Measurements from ENCODE around the gene SGIP1. TPM values are rescaled to one million over a fixed set of nuclear protein-coding genes. Genes with fewer than 3 reads are reported as not detected.
A peak's percentile ranks its signal among the peaks of the same experiment; 100 is the strongest.

The SGIP1 gene, protein sequence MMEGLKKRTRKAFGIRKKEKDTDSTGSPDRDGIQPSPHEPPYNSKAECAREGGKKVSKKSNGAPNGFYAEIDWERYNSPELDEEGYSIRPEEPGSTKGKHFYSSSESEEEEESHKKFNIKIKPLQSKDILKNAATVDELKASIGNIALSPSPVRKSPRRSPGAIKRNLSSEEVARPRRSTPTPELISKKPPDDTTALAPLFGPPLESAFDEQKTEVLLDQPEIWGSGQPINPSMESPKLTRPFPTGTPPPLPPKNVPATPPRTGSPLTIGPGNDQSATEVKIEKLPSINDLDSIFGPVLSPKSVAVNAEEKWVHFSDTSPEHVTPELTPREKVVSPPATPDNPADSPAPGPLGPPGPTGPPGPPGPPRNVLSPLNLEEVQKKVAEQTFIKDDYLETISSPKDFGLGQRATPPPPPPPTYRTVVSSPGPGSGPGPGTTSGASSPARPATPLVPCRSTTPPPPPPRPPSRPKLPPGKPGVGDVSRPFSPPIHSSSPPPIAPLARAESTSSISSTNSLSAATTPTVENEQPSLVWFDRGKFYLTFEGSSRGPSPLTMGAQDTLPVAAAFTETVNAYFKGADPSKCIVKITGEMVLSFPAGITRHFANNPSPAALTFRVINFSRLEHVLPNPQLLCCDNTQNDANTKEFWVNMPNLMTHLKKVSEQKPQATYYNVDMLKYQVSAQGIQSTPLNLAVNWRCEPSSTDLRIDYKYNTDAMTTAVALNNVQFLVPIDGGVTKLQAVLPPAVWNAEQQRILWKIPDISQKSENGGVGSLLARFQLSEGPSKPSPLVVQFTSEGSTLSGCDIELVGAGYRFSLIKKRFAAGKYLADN
- not detected in 2 replicates for total RNA-seq (2014; rRNA removed; shearing (Covaris generic); ENCODE audit: low replicate concordance)

DNA sequence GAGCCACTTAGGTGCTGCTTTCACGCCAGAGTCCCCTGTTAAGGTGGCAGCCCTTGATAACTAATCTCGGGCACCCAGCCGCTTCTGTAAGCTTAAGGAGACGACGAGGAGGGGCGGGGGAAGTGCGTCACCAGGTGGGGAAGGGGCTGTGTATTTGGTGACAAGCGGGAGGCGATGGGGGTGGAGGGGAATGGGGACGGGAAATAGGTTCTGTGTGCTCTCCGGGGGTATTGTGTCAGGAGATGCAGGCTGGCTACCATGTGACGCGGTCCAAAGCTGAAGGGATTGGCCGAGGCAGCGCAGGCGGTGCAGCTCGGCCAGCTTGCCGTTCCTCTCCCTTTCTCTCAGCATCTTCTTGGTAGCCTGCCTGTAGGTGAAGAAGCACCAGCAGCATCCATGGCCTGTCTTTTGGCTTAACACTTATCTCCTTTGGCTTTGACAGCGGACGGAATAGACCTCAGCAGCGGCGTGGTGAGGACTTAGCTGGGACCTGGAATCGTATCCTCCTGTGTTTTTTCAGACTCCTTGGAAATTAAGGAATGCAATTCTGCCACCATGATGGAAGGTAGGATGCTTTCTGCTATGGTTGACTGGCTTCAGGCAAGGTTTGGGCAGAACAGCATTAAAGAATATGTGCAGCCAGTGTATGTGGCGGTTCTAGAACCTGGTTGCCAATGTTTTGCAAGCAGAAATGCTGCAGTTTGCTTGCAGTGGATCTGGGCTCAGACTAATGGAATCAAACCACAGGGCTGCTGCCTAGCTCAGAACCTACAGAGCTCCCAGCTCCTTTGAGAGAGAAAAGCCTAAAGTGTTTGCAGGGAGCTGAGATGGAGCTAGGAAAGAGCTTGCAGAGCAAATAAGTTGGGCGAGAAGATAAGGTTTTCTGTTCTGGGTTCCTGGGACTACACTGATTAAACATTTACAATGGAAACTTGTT is at the start of gene SGIP1:
SGIP1 (plus strand) TSS at position 350 of the 937 bp plus-strand sequence; CDS start at position 556, 206 bp downstream.
- no peak for DNase-seq
- H3K27me3 ChIP-seq, result no peaks in the 10 kb centered on the region

DNA sequence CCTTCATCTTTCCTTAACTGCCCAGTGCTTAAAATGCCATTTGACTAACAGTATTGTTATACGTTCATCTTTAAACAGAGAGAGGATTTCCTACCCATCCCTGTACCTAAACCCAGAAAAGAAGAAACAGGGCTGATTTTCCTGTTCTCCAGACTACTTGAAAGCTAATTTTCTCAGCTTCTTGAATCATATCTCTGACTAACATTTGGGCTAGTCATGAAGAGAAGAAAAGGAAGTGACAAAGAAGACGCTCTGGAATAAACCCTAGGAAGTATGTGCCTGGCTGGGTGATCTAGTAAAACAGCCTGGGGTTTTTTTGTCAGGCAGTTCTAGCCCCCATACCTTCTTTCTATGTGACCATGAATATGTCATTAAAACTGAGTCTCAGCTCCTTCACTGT is 44.8 kb upstream of the SGIP1 start:
- DNase-seq, result no peak

More for the DNA sequence above, at the start of gene SGIP1:
- peak within 1 kb of the TSS; percentile 37 for H3K4me3 ChIP-seq
- H3K9me3 ChIP-seq, result no peaks in the 10 kb centered on the region
- no peaks in the 10 kb centered on the region for H3K36me3 ChIP-seq

DNA sequence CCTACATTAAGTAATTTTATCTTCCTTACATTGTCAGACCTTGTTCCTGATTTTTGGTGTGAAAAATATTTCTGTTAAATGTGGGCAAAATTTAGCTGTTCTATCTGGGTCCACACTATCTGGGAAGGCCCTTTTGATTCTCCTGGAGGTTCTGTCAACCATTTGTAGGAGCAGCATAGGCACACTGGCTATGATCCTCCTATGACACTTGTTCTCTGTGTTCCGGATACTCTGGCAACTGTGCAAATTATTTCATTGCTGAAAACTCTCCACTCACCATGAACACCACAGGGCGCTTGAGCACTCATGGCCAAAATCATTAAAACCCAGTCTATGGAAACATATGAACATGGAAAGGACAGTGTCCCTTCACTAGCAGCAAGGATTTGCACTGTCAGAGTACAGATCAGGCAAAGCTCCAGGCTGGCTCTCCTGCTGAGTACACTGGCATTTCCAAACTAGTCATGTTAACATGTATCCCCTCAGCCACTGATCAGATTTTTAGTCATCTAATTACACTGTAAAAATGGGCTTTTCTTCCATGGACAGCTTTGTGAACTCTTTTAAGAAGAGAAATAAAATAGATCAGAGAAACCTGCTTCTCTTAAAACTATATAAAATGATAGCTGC is 43.9 kb upstream of the SGIP1 start:
- Histone ChIP-seq H3K4me3 (no peak overlapping the region), H3K27me3 (no peaks in the 10 kb centered on the region)

More for the DNA sequence above, 44.8 kb upstream of the SGIP1 start:
- H3K27me3 ChIP-seq, result no peaks in the 10 kb centered on the region
- no peaks in the 10 kb centered on the region for H3K9me3 ChIP-seq
- no peak overlapping the region for H3K4me3 ChIP-seq
- no peaks in the 10 kb centered on the region for H3K36me3 ChIP-seq

DNA sequence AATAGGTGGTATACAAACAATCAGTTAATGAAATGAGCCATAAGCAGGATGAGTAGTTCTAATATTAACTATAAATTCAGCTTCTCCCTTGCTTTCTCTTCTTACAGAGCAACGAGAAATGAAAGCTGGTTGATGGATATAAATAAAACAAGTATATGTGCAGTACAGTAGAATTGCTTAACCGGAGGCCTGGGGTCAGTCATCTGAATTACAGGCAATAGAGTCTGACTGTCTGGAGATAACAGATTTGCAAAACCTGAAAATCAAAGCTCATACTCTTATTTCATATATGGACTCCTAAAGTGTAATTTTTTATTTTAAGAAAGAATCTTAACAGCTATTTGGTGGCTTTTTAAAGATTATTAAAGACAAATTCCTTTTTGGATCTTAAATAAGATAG is 43.1 kb upstream of the SGIP1 start:
- no peak overlapping the region for H3K4me3 ChIP-seq
- DNase-seq, result no peak
- H3K9me3 ChIP-seq, result no peaks in the 10 kb centered on the region
- H3K27me3 ChIP-seq, result no peaks in the 10 kb centered on the region
- H3K36me3 ChIP-seq, result no peaks in the 10 kb centered on the region

More for the DNA sequence above, 43.9 kb upstream of the SGIP1 start:
- H3K9me3 ChIP-seq, result no peaks in the 10 kb centered on the region
- DNase-seq, result peak; percentile 55
- H3K36me3 ChIP-seq, result no peaks in the 10 kb centered on the region

DNA sequence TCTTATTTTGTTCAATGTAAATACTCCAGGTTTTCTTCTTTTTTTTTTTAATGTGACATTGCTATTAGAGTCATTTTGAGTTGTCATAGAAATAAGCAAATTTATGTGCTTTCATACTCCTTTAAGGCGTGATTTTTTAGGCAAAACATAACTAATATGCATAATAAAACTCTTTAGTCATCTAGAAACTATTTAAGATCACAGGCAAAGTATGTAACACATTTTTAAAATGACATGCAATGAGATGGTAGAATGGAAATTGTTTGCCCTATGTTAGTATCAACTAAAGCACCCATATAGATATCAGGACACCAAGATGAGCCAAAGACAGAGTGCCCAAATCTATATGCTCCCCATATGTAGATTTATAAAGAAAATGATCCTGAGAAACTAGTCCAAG is 41.5 kb upstream of the SGIP1 start:
- DNase-seq, result no peak
- Histone ChIP-seq H3K4me3 (no peak overlapping the region), H3K27me3 (no peaks in the 10 kb centered on the region), H3K36me3 (no peaks in the 10 kb centered on the region), H3K9me3 (no peaks in the 10 kb centered on the region)

DNA sequence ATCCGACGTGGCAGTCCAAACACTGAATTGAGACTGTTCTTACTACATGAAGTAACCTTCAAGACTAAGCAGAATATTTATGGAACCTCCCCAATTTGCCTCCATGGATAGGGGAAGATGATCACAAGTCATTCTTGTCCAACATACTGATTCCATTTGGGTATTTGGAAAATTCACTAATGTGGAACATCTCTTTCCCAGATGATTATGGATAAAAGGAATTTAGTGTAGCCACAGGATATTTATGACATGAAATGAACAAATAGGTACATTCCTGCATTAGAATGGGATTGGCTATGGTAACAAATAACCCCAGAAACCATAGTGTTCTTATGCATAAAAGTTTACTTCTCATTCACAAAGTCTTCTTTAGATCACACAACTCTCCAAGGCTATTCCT is 40.2 kb upstream of the SGIP1 start:
- H3K9me3 ChIP-seq, result no peaks in the 10 kb centered on the region
- H3K4me3 ChIP-seq, result no peak overlapping the region
- DNase-seq, result no peak
- no peaks in the 10 kb centered on the region for H3K36me3 ChIP-seq
- no peaks in the 10 kb centered on the region for H3K27me3 ChIP-seq

DNA sequence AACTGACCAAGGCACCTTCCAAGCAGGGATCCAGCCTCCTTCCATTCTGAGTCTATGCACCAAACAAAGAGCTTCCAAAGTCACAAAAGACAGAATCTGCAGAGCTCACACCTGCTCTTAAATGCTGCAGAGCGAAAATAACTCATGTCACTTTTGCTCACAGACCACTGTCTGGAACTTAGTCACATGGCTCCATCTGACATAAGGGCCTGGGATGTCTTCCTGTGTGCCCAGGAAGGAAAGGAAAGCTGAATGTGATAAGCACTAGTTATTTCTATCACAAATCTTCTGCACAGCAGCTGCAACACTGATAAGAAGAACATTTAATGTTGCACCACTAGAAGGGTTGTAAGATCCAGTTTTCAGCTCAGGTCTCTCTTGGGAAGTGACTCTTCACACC is 39.5 kb upstream of the SGIP1 start:
- no peak overlapping the region for H3K4me3 ChIP-seq
- no peak for DNase-seq
- no peaks in the 10 kb centered on the region for H3K9me3 ChIP-seq
- no peaks in the 10 kb centered on the region for H3K36me3 ChIP-seq
- H3K27me3 ChIP-seq, result no peaks in the 10 kb centered on the region

DNA sequence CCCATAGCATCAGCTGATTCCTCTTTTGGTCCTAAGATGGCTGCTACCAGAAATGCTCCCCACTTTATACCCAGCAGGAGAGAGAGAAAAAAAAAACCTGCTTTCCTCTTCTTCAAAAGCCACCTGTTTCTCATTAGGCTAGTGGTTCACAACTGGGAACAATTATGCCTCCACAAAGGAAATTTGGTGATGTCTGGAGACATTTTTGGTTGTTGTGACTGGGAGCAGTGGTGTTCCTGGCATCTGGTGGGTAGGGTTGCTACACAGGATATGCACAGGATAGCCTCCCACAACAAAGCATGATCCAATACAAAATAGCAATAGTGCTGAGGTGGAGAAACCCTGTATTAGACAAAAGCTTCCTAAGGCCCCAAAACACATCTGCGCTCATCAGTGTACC is 38.5 kb upstream of the SGIP1 start:
- no peak for DNase-seq

DNA sequence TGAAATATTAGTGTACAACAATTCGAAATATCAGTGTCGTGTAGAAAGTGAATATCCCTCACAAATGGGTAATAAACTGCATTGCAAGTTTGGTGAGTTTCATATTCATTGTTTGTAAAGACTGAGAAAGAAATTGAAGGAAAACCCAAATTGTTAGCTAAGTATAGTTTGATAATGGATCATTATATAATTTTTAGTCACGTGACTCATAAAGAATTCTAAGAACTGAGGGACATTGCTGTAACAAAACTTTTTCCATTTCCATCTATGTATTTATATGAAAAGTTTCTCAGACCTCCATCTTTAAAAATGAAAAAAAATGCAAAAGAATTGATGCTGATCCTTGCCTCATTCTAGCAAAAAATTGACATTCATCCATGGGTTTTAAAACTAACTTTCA is 36.0 kb upstream of the SGIP1 start:
- DNase-seq, result no peak
- H3K27me3 ChIP-seq, result no peaks in the 10 kb centered on the region

More for the DNA sequence above, 38.5 kb upstream of the SGIP1 start:
- Histone ChIP-seq H3K4me3 (no peak overlapping the region), H3K36me3 (no peaks in the 10 kb centered on the region), H3K27me3 (no peaks in the 10 kb centered on the region), H3K9me3 (no peaks in the 10 kb centered on the region)

DNA sequence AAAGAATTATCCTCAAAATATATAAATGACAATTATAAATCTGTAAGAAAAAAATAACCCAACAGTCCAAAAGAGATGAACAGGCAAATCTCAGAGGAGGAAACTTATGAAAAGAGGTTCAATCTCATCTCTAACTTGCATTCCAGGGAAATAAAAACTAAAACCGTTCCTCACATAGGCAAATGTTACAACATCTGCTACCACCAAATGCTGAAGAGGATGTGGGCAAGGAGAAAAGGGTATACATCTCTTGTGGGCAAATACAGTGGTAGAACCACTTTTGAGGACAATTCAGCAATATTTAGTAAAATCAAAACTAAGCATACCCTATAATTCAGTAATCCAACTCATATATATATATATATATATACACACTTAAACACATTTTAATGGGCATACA is 33.7 kb upstream of the SGIP1 start:
- no peak for DNase-seq
- Histone ChIP-seq H3K9me3 (no peaks in the 10 kb centered on the region), H3K36me3 (no peaks in the 10 kb centered on the region), H3K27me3 (no peaks in the 10 kb centered on the region), H3K4me3 (no peak overlapping the region)

More for the DNA sequence above, 36.0 kb upstream of the SGIP1 start:
- Histone ChIP-seq H3K9me3 (no peaks in the 10 kb centered on the region), H3K36me3 (no peaks in the 10 kb centered on the region), H3K4me3 (no peak overlapping the region)

DNA sequence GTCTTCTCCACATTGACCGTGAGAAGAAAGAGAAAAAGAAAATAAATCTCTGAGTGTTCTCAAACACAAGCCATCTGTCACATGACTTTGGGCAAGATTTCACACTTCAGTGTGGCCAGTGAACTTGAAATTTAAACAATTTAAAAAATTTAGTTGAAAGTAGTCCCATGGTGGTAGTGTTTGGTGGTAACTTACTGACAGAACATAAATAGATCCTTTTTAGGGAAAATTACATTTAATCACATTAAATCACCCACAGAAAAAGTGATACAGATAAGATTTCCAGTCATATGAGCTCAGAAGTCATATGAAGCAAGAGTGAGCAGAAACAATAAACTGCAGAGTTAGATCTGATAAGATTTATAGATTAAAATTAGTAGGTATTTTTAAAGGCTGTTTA is 31.9 kb upstream of the SGIP1 start:
- no peaks in the 10 kb centered on the region for H3K36me3 ChIP-seq
- no peak overlapping the region for H3K4me3 ChIP-seq
- no peak for DNase-seq

DNA sequence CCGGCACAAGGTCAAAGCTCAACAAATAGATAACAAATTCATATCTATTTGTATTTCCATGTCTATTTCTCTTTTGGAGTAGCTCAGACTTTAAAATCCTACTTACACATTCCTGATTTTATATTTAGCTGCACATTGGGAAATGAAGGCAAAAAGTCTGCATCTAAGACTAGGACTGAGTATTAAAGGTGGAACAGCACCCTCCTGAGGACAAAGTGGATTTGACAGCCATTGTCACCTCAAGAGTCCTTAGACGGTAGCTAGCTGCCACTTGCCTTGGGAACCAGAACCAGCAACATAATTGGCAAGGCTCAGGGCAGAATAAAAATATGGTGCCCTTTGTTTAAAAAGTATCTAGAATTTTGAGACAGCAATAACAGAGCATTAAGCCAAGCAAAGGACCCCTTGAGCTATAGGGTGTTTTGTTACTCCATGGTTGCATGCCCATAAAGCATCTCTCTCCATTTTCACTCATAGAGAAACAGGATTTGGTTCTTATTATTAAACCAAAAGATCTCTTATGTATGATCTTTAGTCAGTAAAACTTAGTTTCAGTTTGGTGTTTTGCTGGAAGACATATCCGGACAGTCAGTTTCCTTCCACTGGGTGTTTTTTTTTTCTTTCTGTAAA is 30.0 kb upstream of the SGIP1 start:
- Histone ChIP-seq H3K36me3 (no peaks in the 10 kb centered on the region), H3K4me3 (no peak overlapping the region), H3K27me3 (no peaks in the 10 kb centered on the region), H3K9me3 (no peaks in the 10 kb centered on the region)
- peak; percentile 26 for DNase-seq

More for the DNA sequence above, 31.9 kb upstream of the SGIP1 start:
- Histone ChIP-seq H3K27me3 (no peaks in the 10 kb centered on the region), H3K9me3 (no peaks in the 10 kb centered on the region)

DNA sequence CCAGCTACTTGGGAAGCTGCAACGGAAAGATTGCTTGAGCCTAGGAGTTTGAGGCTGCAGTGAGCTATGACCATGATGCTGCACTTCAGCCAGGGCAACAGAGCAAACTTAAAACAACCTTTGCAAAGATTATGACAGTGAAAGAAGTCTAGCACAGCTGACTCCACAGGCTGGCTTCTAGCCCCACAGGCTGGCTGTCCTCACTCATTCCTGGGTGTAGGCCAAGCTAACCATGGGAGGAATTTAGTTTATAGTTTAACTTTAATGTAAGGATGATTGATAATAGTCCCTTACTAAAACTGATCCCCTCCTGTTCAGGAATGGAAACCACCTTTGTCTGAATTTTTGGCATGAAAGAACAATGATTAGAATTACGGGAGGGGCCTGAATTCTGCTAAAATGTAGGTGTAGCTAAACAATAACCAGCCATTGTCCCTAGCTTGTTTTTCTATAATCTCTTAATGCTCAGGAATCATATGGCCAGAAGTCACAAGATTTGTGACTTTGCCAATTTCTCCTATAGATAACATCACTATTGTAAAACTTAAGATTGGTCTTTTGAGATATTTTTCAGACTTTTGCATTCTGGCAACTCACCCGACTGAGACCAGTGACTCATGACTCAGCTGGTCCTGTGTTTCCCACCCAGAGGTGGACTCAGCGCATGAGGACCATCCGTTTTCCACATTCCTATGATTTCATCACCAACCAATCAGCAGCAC is 28.1 kb upstream of the SGIP1 start:
- H3K4me3 ChIP-seq, result no peak overlapping the region
- no peaks in the 10 kb centered on the region for H3K9me3 ChIP-seq
- H3K27me3 ChIP-seq, result no peaks in the 10 kb centered on the region
- DNase-seq, result peak; percentile 35
- H3K36me3 ChIP-seq, result no peaks in the 10 kb centered on the region

DNA sequence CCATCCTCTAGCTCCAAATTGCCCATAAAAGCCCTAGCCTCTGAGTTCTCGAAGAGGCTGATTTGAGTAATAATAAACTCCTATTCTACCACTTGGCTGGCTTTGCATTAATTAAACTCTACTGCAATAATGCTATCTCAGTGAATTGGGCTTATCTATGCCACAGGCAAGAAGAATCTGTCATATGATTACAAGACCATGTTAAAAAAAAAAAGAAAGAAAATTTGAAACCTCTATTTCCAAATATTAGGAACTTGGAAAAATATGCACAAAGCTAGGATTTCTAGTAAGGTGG is 27.6 kb upstream of the SGIP1 start:
- no peak overlapping the region for H3K4me3 ChIP-seq
- no peak for DNase-seq
- H3K9me3 ChIP-seq, result no peaks in the 10 kb centered on the region
- no peaks in the 10 kb centered on the region for H3K27me3 ChIP-seq
- no peaks in the 10 kb centered on the region for H3K36me3 ChIP-seq

DNA sequence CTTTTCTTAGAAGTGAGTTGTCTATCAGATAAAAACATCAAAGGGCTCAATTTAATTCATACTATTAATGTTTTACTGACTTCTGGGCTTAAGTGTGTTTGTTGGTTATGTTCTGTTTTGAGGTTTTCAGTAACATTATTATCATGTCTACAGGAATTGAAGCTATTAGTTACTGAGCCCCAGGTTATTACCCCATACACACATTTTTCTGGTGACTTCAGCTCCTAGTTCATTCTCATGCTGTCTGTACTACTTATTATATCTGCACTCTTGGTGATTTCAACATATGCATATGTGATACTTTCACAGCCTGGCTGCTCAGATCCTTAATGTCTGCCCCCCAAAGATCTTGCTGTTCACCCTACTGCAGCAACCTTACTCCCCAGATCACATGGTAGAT is 27.0 kb upstream of the SGIP1 start:
- Histone ChIP-seq H3K27me3 (no peaks in the 10 kb centered on the region), H3K9me3 (no peaks in the 10 kb centered on the region), H3K36me3 (no peaks in the 10 kb centered on the region), H3K4me3 (no peak overlapping the region)
- no peak for DNase-seq
